Right hindlimb (tissue), 1 donor: ENCODE results near the gene CMYA5.
"Not testable (repeated sequence)": the region's sequence is repeated elsewhere in the genome, so short reads cannot be mapped to it uniquely, and the experiment has no call there.

ENCODE experiments used
- DNase-seq: peaks from one replicate; pipeline ENCODE4 v3.0.0-alpha.2; 2018

The CMYA5 gene

GRCh38 chr5:79703381-79703645 lies 13.7 kb downstream of the CMYA5 start:
- no peak for DNase-seq

- DNase-seq: no peak
Observed at GRCh38 chr5:79704553-79704952, 14.9 kb downstream of the CMYA5 start.

- no peak for DNase-seq
Observed at GRCh38 chr5:79705632-79706031, 16.0 kb downstream of the CMYA5 start.

- not testable (repeated sequence) for DNase-seq
Observed at GRCh38 chr5:79706317-79706716, 16.7 kb downstream of the CMYA5 start.

DNA sequence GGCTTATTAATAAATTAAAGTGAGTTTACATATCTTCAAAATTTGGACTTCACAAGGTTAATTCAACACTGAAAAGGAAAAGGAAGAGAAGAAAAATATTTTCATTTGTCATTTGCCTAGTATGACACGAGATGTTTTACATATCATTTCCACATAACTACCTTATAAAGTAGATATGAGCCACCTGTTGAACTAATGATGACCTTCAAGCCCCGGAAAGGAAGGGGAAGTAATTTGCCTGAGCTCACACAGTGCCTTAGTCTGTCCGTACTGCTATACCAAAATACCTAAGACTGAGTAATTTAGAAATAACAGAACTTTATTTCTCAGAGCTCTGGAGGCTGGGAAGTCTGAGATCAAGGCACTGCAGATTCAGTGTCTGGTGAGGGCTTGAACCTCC lies 17.9 kb downstream of the CMYA5 start:
- no peak for DNase-seq

DNA sequence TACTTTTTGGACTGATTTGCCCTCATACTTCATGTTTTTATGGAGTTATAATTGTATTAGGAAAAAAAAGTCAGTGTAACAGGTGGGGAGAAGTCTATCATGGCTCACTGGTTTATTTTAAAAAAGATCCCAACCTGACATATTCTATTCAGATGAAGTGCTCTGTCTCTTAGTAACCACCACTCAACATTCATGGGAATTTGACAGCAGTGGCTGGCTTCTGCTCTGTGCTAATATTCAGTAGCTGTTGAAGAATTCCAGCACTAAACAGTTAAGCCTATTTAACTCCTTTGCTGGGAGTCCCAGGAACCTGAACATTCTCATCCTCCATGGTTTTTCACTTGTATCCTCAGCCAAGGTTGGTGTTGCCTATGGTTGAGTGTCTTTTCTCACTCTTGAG lies 23.1 kb downstream of the CMYA5 start:
- no peak for DNase-seq

DNA sequence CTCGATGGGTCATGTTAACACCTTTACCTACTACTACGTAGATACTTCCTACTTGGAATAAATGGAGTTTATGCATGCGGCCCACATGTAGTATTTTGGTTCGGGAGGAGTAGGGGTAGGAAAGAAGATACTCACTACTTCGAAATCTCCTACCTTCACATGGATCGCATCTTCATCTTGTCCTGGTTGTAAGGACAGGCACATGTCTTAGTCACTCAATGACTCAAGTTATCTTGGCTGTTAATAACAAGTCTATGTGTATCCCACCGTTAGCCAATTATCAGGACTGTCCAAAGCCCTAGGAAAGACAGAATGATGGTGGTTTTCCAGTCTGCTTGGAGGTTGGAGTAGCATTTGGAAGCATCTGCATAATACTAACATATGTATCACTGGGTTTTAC lies 24.1 kb downstream of the CMYA5 start:
- DNase-seq: no peak

GRCh38 chr5:79716839-79717238 lies 27.2 kb downstream of the CMYA5 start:
- no peak for DNase-seq

- no peak for DNase-seq
Observed at GRCh38 chr5:79720096-79720495, 30.5 kb downstream of the CMYA5 start.

DNA sequence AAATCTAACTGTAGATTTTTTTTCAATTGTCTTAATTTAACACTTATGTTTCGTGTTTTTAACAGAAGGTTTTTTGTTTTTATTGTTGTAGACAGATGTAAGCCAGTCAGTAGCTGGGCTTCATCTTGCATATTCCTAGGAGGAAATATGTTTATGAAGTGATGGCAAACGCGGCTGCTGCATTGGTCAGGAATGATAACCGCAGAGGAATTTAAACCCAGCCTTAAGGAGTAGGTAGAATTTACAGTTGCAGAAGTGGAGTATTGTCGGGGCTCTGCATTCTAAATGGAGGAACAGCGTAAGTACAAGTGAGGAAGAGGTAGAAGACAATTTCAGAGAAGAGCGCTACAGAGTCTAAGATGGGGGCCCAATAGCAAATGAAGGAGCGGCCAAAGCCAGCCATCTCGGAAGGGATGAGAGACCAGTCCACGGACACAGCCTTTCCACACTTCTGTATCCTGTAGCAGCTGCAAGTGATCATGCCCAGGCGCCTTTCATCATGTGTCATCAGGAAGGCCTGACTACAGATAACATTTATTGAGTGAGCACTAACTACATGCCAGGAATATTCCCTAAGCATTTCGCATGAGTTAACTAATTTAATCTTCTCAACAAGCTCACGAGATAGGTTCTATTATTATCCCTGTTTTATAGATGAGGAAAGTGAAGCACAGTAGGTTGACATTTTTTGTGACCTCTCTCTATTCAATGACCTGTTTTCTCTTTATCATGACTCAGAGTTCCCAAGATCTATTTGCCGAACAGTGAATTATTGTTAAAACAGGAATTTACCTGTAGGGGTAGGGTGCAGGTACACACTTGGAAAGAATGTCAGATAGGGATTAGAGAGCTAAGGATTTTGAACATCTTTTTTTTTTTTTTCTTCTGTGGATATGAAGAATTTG lies 38.1 kb downstream of the CMYA5 start:
- no peak for DNase-seq

GRCh38 chr5:79728396-79728795 lies 38.8 kb downstream of the CMYA5 start:
- DNase-seq: no peak

GRCh38 chr5:79729679-79730078 lies 40.0 kb downstream of the CMYA5 start:
- no peak for DNase-seq

- no peak for DNase-seq
Observed at GRCh38 chr5:79730564-79730963, 40.9 kb downstream of the CMYA5 start.

GRCh38 chr5:79731775-79732174 lies 42.1 kb downstream of the CMYA5 start:
- DNase-seq: no peak

GRCh38 chr5:79736528-79737514 lies 47.2 kb downstream of the CMYA5 start:
- DNase-seq: no peak

DNA sequence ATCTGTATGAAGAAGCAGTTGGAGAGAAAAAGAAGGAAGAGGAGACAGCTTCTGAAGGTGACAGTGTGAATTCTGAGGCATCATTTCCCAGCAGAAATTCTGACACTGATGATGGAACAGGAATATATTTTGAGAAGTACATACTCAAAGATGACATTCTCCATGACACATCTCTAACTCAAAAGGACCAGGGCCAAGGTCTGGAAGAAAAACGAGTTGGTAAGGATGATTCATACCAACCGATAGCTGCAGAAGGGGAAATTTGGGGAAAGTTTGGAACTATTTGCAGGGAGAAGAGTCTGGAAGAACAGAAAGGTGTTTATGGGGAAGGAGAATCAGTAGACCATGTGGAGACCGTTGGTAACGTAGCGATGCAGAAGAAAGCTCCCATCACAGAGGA lies 48.7 kb downstream of the CMYA5 start:
- DNase-seq: no peak

GRCh38 chr5:79742549-79743136 lies 53.0 kb downstream of the CMYA5 start:
- DNase-seq: no peak

DNA sequence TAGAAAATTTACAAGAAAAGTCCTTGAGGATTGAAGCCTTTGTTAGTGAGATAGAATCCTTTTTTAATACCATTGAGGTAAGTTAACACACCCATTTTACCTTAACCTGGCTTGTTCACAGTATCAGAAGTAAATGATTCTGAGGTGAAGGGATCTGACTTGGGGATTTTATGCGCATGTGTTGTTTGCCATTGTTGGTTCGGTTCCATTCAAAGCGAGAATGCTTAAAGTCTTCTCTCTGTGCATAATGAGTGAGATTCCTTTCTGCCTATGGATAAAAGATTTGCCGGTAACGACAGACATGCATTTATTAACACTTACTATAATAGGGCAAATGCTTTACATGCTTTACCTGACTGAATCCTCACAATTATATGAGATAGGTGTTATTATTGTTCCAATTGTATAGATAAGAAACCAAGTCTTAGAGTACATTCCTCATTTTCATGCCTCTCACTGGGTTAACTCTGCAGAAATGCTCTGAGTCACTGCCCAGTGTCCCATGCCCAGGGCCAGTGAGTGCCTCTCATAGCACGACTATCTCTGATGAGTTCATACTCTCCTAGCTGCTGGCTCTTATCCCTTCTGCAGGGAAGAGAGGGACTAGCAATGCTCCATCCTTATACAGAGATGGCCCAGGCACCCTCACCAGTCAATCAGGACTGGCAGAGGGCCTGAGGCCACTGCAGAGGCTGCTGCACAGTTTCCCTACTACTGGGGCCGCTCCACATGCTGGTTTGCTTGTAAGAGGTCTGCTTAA lies 54.4 kb downstream of the CMYA5 start:
- DNase-seq: no peak

- DNase-seq: no peak
Observed at GRCh38 chr5:79745255-79745654, 55.6 kb downstream of the CMYA5 start.

- DNase-seq: no peak
Observed at GRCh38 chr5:79746642-79747569, 57.3 kb downstream of the CMYA5 start.
